Endometrial microvascular endothelial cells (primary cell): ENCODE data around the gene KRTAP9-3. TPM values are rescaled to one million over a fixed set of nuclear protein-coding genes. Genes with fewer than 3 reads are reported as not detected.

ENCODE experiments used
- total RNA-seq: library from RNA; depleted of rRNA; stranded (reverse); fragments of >200 nt; gene quantifications from one replicate; pipeline ENCODE4 v1.2.3, GENCODE V29; 2015; ENCODE audit errors: inconsistent ontology term

The KRTAP9-3 gene
- total RNA-seq, 1 donor from 2014 or later, result not detected

Other genes with a start within 250 kb of the KRTAP9-3 start
- gene KRT40, start 248.1 kb upstream of the KRTAP9-3 start, total RNA-seq, result not detected
- not detected for gene KRTAP3-3, start 238.3 kb upstream of the KRTAP9-3 start, total RNA-seq
- not detected for gene KRTAP3-2, start 232.5 kb upstream of the KRTAP9-3 start, total RNA-seq
- not detected for gene KRTAP3-1, start 223.3 kb upstream of the KRTAP9-3 start, total RNA-seq
- gene KRTAP1-5, start 205.2 kb upstream of the KRTAP9-3 start, total RNA-seq, result not detected
- gene KRTAP1-4, start 202.3 kb upstream of the KRTAP9-3 start, total RNA-seq, result not detected
- gene KRTAP1-3, start 197.6 kb upstream of the KRTAP9-3 start, total RNA-seq, result not detected
- gene KRTAP1-1, start 191.0 kb upstream of the KRTAP9-3 start, total RNA-seq, result not detected
- not detected for gene KRTAP2-1, start 185.1 kb upstream of the KRTAP9-3 start, total RNA-seq
- gene KRTAP2-2, start 177.2 kb upstream of the KRTAP9-3 start, total RNA-seq, result not detected
- gene KRTAP2-3, start 172.3 kb upstream of the KRTAP9-3 start, total RNA-seq, result not detected
- gene KRTAP2-4, start 166.6 kb upstream of the KRTAP9-3 start, total RNA-seq, result not detected
- not detected for gene KRTAP4-7, start 148.3 kb upstream of the KRTAP9-3 start, total RNA-seq
- gene KRTAP4-8, start 134.3 kb upstream of the KRTAP9-3 start, total RNA-seq, result not detected
- gene KRTAP4-16, start 130.2 kb upstream of the KRTAP9-3 start, total RNA-seq, result not detected
- gene KRTAP4-9, start 127.1 kb upstream of the KRTAP9-3 start, total RNA-seq, result not detected
- gene KRTAP4-11, start 114.1 kb upstream of the KRTAP9-3 start, total RNA-seq, result not detected
- not detected for gene KRTAP4-12, start 108.3 kb upstream of the KRTAP9-3 start, total RNA-seq
- gene KRTAP4-6, start 91.9 kb upstream of the KRTAP9-3 start, total RNA-seq, result not detected
- gene KRTAP4-5, start 82.6 kb upstream of the KRTAP9-3 start, total RNA-seq, result not detected
- not detected for gene KRTAP4-4, start 71.7 kb upstream of the KRTAP9-3 start, total RNA-seq
- not detected for gene KRTAP4-3, start 64.2 kb upstream of the KRTAP9-3 start, total RNA-seq
- gene KRTAP4-2, start 54.2 kb upstream of the KRTAP9-3 start, total RNA-seq, result not detected
- gene KRTAP4-1, start 47.5 kb upstream of the KRTAP9-3 start, total RNA-seq, result not detected
- gene KRTAP9-1, start 42.6 kb upstream of the KRTAP9-3 start, total RNA-seq, result not detected
- gene KRTAP9-2, start 5.8 kb upstream of the KRTAP9-3 start, total RNA-seq, result not detected
- not detected for gene KRTAP9-8, start 5.5 kb downstream of the KRTAP9-3 start, total RNA-seq
- gene KRTAP9-4, start 17.2 kb downstream of the KRTAP9-3 start, total RNA-seq, result not detected
- gene KRTAP9-9, start 22.9 kb downstream of the KRTAP9-3 start, total RNA-seq, result not detected
- gene KRTAP9-6, start 32.9 kb downstream of the KRTAP9-3 start, total RNA-seq, result not detected
- not detected for gene KRTAP9-7, start 43.2 kb downstream of the KRTAP9-3 start, total RNA-seq
- gene KRTAP29-1, start 70.4 kb downstream of the KRTAP9-3 start, total RNA-seq, result not detected
- not detected for gene KRTAP16-1, start 76.9 kb downstream of the KRTAP9-3 start, total RNA-seq
- not detected for gene KRTAP17-1, start 83.3 kb downstream of the KRTAP9-3 start, total RNA-seq
- gene KRT33A, start 118.4 kb downstream of the KRTAP9-3 start, total RNA-seq, result not detected
- gene KRT33B, start 137.4 kb downstream of the KRTAP9-3 start, total RNA-seq, result not detected
- gene KRT34, start 149.9 kb downstream of the KRTAP9-3 start, total RNA-seq, result not detected
- gene KRT31, start 165.2 kb downstream of the KRTAP9-3 start, total RNA-seq, result not detected
- not detected for gene KRT37, start 192.1 kb downstream of the KRTAP9-3 start, total RNA-seq
- gene KRT38, start 208.5 kb downstream of the KRTAP9-3 start, total RNA-seq, result not detected
- gene KRT32, start 234.9 kb downstream of the KRTAP9-3 start, total RNA-seq, result not detected
- gene KRT35, start 248.7 kb downstream of the KRTAP9-3 start, total RNA-seq, result not detected